Measurements from ENCODE around the gene GNB1.

Gene GNB1

DNA sequence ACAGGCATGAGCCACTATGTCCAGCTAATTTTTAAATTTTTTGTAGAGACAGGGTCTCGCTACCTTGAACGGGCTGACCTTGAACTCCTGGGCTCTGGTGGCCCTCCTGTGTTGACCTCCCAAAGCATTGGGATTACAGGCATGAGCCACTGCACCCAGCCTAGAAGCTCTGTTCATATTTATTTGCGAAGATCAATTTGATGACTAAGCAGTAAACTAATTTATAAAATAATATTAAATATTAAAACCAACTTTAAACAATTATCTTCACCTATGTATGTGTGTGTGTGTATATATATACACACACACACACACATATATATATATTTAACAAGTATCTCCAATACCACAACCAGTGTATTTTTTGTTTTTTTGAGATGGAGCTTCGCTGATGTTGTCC lies 117.0 kb downstream of the GNB1 start:
- H3K36me3 ChIP-seq (ENCODE audit: control insufficient read depth, insufficient read depth, low read length): peaks cover 4% of the 10 kb centered on the region
- H3K9ac ChIP-seq (ENCODE audit: low read length): no peak overlapping the region
- H3K4me3 ChIP-seq (ENCODE audit: low read length): no peak overlapping the region
- no peak overlapping the region for H3K27ac ChIP-seq (ENCODE audit: low read depth, low read length)
- H3K4me1 ChIP-seq (ENCODE audit: control insufficient read depth, insufficient read depth, low read length): peaks cover 5% of the 10 kb centered on the region
- no peaks in the 10 kb centered on the region for H3K27me3 ChIP-seq (ENCODE audit: control insufficient read depth, insufficient read depth, low read length)

DNA sequence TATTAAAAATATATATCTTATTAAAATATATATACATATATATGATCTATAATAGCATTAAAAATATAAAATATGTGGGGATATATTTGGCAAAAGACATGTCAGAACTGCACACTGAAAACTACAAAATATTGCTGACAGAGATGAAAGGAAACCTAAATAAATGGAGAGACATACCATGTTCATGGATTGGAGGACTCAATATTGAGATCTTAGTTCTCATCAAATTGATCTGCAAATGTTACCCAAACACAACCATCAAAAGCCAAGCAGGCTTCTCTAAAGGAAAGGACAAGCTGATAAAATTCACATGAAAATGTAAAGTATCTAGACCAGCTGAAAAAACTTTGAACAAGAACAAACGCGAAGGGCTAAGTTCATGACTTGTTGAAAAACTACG lies 119.8 kb downstream of the GNB1 start:
- Histone ChIP-seq H3K4me1 (ENCODE audit: control insufficient read depth, insufficient read depth, low read length) (no peaks in the 10 kb centered on the region), H3K27me3 (ENCODE audit: control insufficient read depth, insufficient read depth, low read length) (no peaks in the 10 kb centered on the region), H3K36me3 (ENCODE audit: control insufficient read depth, insufficient read depth, low read length) (peaks cover 4% of the 10 kb centered on the region), H3K9ac (ENCODE audit: low read length) (no peak overlapping the region), H3K27ac (ENCODE audit: low read depth, low read length) (no peak overlapping the region), H3K4me3 (ENCODE audit: low read length) (no peak overlapping the region)

- no peaks in the 10 kb centered on the region for H3K27me3 ChIP-seq (ENCODE audit: control insufficient read depth, insufficient read depth, low read length)
- no peak overlapping the region for H3K4me3 ChIP-seq (ENCODE audit: low read length)
- no peak overlapping the region for H3K9ac ChIP-seq (ENCODE audit: low read length)
- H3K27ac ChIP-seq (ENCODE audit: low read depth, low read length): no peak overlapping the region
- peaks cover 4% of the 10 kb centered on the region for H3K36me3 ChIP-seq (ENCODE audit: control insufficient read depth, insufficient read depth, low read length)
- no peaks in the 10 kb centered on the region for H3K4me1 ChIP-seq (ENCODE audit: control insufficient read depth, insufficient read depth, low read length)
Measured at GRCh38 chr1:1770102-1770501, 120.8 kb downstream of the GNB1 start.

DNA sequence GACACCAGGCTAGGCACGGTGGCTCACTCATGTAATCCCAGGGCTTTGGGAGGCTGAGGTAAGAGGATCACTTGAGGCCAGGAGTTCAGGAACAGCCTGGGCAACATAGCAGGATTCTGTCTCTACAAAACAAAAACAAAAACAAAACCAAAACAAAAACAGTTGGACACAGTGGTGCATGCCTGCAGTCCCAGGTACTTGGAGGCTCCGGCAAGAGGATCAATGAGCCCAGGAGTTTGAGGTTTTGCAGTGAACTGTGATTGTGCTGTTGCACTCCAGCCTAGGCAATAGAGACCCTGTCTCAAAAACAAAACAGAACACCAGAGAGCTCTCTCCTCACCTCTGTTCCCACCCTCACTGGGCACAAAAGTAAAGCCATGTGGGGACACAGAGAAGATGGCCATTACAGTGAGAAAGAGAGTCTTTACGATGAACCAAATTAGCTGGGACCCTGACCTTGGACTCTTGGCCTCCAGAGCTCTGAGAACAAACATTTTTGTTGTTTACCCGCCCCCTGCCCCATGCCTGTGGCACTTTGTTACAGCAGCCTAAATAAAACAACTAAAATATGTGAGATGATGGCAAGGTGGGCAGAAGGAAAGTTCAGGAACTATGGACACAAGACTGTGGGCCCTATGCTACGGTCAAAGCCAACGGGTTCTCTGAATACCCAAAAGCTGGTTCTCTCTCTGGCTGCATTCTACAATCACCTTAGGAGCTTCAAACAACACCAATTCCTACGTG lies 122.5 kb downstream of the GNB1 start:
- Histone ChIP-seq H3K27ac (ENCODE audit: low read depth, low read length) (no peak overlapping the region), H3K4me1 (ENCODE audit: control insufficient read depth, insufficient read depth, low read length) (no peaks in the 10 kb centered on the region), H3K36me3 (ENCODE audit: control insufficient read depth, insufficient read depth, low read length) (peaks cover 13% of the 10 kb centered on the region), H3K4me3 (ENCODE audit: low read length) (no peak overlapping the region), H3K27me3 (ENCODE audit: control insufficient read depth, insufficient read depth, low read length) (no peaks in the 10 kb centered on the region), H3K9ac (ENCODE audit: low read length) (no peak overlapping the region)

- peaks cover 19% of the 10 kb centered on the region for H3K36me3 ChIP-seq (ENCODE audit: control insufficient read depth, insufficient read depth, low read length)
- no peaks in the 10 kb centered on the region for H3K4me1 ChIP-seq (ENCODE audit: control insufficient read depth, insufficient read depth, low read length)
- no peaks in the 10 kb centered on the region for H3K27me3 ChIP-seq (ENCODE audit: control insufficient read depth, insufficient read depth, low read length)
- H3K27ac ChIP-seq (ENCODE audit: low read depth, low read length): no peak overlapping the region
- H3K4me3 ChIP-seq (ENCODE audit: low read length): no peak overlapping the region
- no peak overlapping the region for H3K9ac ChIP-seq (ENCODE audit: low read length)
Measured at GRCh38 chr1:1764876-1765470, 125.9 kb downstream of the GNB1 start.

DNA sequence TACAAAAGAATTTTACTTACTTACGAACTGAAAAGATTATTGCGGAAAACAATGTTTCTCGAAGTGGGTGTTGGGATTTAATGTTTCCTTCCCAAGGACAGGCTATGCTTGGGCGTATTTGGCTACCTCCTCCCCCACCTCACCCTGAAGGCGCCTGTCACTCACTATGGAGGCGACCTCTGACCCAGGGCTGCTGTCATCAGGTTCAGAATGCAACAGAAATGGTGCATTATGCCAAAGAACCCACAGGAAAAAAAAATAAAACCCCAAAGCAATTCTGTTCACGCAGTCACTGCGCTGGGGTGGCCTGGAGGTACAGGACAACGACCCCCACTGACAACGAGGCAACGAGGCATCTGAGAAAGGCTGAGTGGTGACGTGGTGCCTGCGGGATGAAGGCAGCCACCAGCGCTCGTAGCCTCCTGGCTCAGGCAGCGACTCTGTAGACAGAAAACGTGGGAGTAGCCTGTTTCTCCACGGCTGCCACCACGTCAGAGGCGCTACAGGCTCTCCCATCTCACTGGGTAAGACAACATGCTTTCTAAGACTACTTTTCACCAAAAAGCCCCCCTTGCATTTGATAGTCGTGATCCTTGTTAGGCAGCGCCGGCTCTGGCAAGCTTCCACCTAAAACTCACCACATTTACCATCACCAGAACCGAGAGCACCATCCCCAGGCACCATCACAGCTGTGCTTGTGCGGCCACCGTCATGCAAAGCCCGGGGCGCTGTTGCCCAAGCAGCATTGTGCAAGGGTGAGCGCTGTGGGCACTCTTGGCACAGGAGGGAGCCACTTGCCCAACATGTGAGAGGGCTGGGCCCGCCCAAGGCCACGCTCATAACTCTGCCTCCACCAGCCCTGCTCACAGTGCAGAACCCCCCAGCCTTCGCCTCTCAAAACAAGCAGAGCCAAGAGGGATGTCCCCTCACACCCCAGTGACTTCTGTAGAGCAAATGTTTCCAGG lies 126.9 kb downstream of the GNB1 start:
- Histone ChIP-seq H3K4me3 (ENCODE audit: low read length) (no peak overlapping the region), H3K36me3 (ENCODE audit: control insufficient read depth, insufficient read depth, low read length) (peaks cover 21% of the 10 kb centered on the region), H3K4me1 (ENCODE audit: control insufficient read depth, insufficient read depth, low read length) (no peaks in the 10 kb centered on the region), H3K27ac (ENCODE audit: low read depth, low read length) (no peak overlapping the region), H3K27me3 (ENCODE audit: control insufficient read depth, insufficient read depth, low read length) (no peaks in the 10 kb centered on the region), H3K9ac (ENCODE audit: low read length) (no peak overlapping the region)

DNA sequence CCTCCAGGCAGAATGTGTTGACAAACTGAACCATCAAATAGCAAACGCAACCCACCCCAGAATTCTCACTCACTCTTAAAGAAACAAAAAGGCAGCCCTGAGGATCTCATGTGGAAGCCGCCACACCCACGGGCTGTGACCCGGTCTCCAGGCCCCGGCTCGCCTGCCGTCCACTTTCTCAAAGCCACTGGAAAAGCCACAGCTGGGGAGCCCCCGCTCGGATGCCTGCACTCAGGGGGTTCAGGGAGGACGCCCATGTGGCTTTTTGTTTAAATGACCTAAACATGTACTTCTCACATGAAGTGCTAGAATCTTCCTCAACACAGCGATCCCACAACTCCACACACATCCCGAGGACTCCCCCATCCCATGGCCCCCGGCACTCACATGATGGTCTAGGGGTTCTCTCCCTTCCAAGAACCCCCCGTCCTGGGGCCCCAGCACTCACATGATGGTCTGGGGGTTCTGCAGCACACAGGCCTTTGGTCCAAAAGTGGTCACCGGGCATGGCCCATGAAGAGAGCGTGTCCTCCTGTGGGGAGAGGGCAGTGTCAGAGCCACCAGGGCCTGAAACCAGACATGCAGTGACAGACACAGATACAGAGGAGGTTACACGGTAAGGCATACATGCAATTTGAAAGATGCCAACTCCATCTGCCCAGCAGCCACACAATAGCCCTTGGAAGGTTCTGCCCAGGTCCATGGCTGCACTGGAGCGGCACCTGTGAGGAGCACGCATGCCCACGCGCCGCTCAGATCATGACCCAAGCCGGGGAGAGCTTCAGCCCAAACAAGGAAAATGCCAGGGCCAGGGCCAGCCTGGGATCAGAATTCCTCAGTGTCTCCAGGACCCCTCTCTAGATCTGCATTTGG lies 129.1 kb downstream of the GNB1 start:
- Histone ChIP-seq H3K27me3 (ENCODE audit: control insufficient read depth, insufficient read depth, low read length) (no peaks in the 10 kb centered on the region), H3K27ac (ENCODE audit: low read depth, low read length) (no peak overlapping the region), H3K36me3 (ENCODE audit: control insufficient read depth, insufficient read depth, low read length) (peaks cover 23% of the 10 kb centered on the region), H3K9ac (ENCODE audit: low read length) (no peak overlapping the region), H3K4me3 (ENCODE audit: low read length) (no peak overlapping the region), H3K4me1 (ENCODE audit: control insufficient read depth, insufficient read depth, low read length) (no peaks in the 10 kb centered on the region)

GRCh38 chr1:1760715-1761114 lies 130.2 kb downstream of the GNB1 start:
- H3K36me3 ChIP-seq (ENCODE audit: control insufficient read depth, insufficient read depth, low read length): peaks cover 32% of the 10 kb centered on the region
- H3K27ac ChIP-seq (ENCODE audit: low read depth, low read length): no peak overlapping the region
- no peaks in the 10 kb centered on the region for H3K4me1 ChIP-seq (ENCODE audit: control insufficient read depth, insufficient read depth, low read length)

DNA sequence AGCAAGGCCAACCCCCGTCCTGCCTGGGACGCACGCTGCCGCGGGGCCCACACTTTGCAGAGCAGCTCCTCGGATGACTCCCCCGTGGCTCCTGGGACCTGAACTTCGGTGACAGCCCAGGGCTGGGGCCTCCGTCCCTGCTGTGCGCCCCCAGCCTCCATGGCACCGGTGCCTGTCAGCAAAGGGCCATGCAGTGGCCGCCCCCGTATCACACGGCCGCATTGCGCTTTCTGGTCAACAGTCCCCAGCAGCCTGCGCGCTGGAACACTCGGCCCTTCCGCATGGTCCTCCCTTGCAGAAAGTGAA lies 130.6 kb downstream of the GNB1 start:
- H3K36me3 ChIP-seq (ENCODE audit: control insufficient read depth, insufficient read depth, low read length): peaks cover 33% of the 10 kb centered on the region
- no peak overlapping the region for H3K9ac ChIP-seq (ENCODE audit: low read length)
- H3K27me3 ChIP-seq (ENCODE audit: control insufficient read depth, insufficient read depth, low read length): no peaks in the 10 kb centered on the region
- no peak overlapping the region for H3K27ac ChIP-seq (ENCODE audit: low read depth, low read length)
- no peaks in the 10 kb centered on the region for H3K4me1 ChIP-seq (ENCODE audit: control insufficient read depth, insufficient read depth, low read length)
- no peak overlapping the region for H3K4me3 ChIP-seq (ENCODE audit: low read length)

More at GRCh38 chr1:1760715-1761114, 130.2 kb downstream of the GNB1 start:
- no peaks in the 10 kb centered on the region for H3K27me3 ChIP-seq (ENCODE audit: control insufficient read depth, insufficient read depth, low read length)
- H3K4me3 ChIP-seq (ENCODE audit: low read length): no peak overlapping the region
- H3K9ac ChIP-seq (ENCODE audit: low read length): no peak overlapping the region

DNA sequence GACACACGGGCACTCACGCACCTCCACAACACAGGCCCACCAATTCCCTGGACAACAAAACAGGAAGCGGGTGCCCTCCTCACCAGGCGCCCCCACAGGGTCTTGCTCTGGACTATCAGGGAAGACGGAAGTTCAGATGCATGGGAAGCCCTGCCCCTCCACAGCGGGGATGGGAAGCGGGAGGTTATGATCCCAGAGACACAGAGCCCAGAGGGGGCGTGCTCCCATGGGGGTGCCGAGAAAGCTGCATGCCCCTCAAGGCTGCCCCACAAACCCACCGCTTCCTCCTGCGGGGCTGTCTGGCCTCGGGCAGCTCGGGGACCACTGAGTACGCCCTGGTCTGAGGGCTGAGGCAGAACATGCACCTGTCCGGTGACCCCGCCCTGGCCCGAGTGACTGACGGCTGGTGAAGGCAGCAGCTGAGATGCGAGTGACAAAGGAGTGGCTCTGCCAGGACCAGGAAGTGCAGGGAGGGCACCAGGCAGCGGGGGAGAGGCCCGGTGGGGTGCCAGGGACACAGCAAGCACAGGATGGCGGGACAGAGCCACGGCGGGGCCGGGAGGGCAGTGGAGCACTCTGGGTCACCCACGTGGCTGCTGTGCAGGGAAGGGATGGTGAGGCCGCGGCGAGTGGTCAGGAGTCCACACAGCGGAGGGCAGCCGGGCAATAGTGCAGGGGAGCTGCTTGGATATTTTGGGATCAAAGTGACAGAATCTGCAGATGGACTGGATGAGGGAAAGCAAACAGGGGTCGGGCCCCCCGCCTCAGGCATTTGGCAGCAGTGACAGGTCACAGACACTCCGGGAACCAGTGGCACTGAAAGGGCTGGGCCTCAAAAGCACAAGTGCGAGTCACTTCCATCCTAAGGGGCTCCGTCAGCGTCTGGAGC lies 131.2 kb downstream of the GNB1 start:
- peaks cover 35% of the 10 kb centered on the region for H3K36me3 ChIP-seq (ENCODE audit: control insufficient read depth, insufficient read depth, low read length)
- no peak overlapping the region for H3K27ac ChIP-seq (ENCODE audit: low read depth, low read length)
- no peak overlapping the region for H3K9ac ChIP-seq (ENCODE audit: low read length)
- H3K4me1 ChIP-seq (ENCODE audit: control insufficient read depth, insufficient read depth, low read length): no peaks in the 10 kb centered on the region
- peak overlapping the region; percentile 9 for H3K4me3 ChIP-seq (ENCODE audit: low read length)
- H3K27me3 ChIP-seq (ENCODE audit: control insufficient read depth, insufficient read depth, low read length): no peaks in the 10 kb centered on the region

DNA sequence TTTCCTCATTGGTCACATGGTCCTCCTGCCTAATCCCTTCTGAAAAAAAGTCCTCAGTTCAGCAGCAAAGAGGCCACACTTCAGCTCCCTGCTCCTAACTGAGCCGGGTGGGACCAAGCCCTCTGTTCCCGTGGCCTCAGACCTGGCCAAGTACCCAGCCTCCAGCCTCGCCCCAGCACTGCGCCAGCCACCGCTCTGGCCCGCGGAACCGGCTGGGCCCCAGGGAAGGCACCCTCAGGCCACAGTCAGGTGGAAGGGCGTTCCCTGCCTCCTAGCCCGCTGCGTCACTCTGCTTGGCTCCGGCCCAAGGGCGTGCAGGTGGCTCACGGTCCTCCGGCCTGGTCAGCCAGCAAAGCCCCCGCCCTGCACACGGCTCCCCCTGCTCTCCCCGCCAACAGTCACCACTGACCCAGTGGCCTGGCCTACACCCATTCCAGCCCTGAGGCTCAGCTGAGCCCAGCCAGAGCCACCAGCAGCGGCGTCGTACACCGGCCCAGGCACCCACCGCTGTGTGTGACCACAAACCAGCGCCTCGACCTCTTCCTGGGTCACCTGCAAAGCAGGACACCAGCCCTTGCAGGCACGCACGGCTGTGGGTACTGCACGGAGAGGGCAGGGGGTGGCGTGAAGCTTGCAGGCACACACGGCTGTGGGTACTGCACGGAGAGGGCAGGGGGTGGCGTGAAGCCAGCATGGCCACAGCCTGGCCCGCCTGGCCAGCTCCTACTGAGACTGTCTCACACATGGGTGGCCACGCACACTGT lies 132.0 kb downstream of the GNB1 start:
- peaks cover 33% of the 10 kb centered on the region for H3K36me3 ChIP-seq (ENCODE audit: control insufficient read depth, insufficient read depth, low read length)
- no peak overlapping the region for H3K9ac ChIP-seq (ENCODE audit: low read length)
- no peaks in the 10 kb centered on the region for H3K4me1 ChIP-seq (ENCODE audit: control insufficient read depth, insufficient read depth, low read length)
- no peaks in the 10 kb centered on the region for H3K27me3 ChIP-seq (ENCODE audit: control insufficient read depth, insufficient read depth, low read length)
- H3K4me3 ChIP-seq (ENCODE audit: low read length): peak overlapping the region; percentile 12
- H3K27ac ChIP-seq (ENCODE audit: low read depth, low read length): no peak overlapping the region
